ENCODE measurements around the gene DYSF. TPM values are rescaled to one million over a fixed set of nuclear protein-coding genes. Genes with fewer than 3 reads are reported as not detected.

The DYSF gene
- total RNA-seq, 1 donor from 2014 or later: 11.1 TPM

GRCh38 chr2:71551631-71551915 lies 98.2 kb downstream of the DYSF start:
- Mint-ChIP-seq H3K27me3 (ENCODE audit: unreplicated experiment) (peaks cover 5% of the 10 kb centered on the region), H3K4me1 (ENCODE audit: low read depth, unreplicated experiment) (peaks cover 17% of the 10 kb centered on the region), H3K36me3 (ENCODE audit: unreplicated experiment) (peaks cover 11% of the 10 kb centered on the region), H3K4me3 (ENCODE audit: unreplicated experiment) (no peak overlapping the region), H3K9me3 (ENCODE audit: unreplicated experiment) (peaks cover 6% of the 10 kb centered on the region), H3K27ac (ENCODE audit: unreplicated experiment) (no peak overlapping the region)
- no peak for DNase-seq
- TF ChIP-seq, protein P1, sequence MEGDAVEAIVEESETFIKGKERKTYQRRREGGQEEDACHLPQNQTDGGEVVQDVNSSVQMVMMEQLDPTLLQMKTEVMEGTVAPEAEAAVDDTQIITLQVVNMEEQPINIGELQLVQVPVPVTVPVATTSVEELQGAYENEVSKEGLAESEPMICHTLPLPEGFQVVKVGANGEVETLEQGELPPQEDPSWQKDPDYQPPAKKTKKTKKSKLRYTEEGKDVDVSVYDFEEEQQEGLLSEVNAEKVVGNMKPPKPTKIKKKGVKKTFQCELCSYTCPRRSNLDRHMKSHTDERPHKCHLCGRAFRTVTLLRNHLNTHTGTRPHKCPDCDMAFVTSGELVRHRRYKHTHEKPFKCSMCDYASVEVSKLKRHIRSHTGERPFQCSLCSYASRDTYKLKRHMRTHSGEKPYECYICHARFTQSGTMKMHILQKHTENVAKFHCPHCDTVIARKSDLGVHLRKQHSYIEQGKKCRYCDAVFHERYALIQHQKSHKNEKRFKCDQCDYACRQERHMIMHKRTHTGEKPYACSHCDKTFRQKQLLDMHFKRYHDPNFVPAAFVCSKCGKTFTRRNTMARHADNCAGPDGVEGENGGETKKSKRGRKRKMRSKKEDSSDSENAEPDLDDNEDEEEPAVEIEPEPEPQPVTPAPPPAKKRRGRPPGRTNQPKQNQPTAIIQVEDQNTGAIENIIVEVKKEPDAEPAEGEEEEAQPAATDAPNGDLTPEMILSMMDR (IDR thresholded peaks at IDR 0.05; ENCODE audit: partially characterized antibody, unreplicated experiment): no peak

DNA sequence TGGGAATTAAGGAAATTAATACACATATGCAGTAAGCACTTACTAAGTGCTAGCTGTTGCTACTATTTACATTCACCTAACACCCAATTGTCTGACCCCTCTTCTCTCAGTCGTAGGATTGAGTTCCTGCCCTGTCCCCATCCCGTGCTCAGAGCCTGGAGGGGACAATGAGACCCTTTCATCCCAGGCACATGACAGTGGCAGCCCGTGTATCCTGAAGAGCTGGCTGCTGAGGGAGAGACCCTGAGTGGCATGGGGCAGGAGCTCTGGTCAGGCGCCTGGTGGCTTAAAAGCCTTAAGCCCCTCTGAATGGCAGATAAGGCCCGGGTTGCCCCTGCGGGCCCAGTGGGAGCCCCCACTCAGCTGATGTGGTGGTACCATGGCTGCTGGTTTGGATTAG lies 99.0 kb downstream of the DYSF start:
- H3K36me3 Mint-ChIP-seq (ENCODE audit: unreplicated experiment): peaks cover 11% of the 10 kb centered on the region
- H3K27ac Mint-ChIP-seq (ENCODE audit: unreplicated experiment): no peak overlapping the region
- no peak for DNase-seq
- H3K27me3 Mint-ChIP-seq (ENCODE audit: unreplicated experiment): peaks cover 5% of the 10 kb centered on the region
- no peak overlapping the region for H3K4me3 Mint-ChIP-seq (ENCODE audit: unreplicated experiment)
- TF ChIP-seq, protein P1 (IDR thresholded peaks at IDR 0.05; ENCODE audit: partially characterized antibody, unreplicated experiment): no peak
- H3K4me1 Mint-ChIP-seq (ENCODE audit: low read depth, unreplicated experiment): peaks cover 17% of the 10 kb centered on the region
- peaks cover 5% of the 10 kb centered on the region for H3K9me3 Mint-ChIP-seq (ENCODE audit: unreplicated experiment)

DNA sequence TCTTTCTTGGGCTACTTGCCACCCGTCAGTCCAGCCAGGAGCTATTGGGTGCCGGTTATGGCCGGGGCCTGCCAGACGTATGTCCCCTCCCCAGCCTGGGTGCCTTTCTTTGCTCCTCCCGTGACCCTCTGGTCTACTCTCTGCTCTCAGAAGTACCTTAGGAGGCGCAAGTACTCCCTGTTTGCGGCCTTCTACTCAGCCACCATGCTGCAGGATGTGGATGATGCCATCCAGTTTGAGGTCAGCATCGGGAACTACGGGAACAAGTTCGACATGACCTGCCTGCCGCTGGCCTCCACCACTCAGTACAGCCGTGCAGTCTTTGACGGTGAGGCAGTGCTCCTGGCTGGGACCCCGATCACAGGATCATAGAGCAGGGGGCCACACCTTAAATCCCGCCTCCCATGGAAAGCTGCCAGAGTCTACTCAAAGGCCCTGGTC lies 99.5 kb downstream of the DYSF start:
- TF ChIP-seq, protein P1 (IDR thresholded peaks at IDR 0.05; ENCODE audit: partially characterized antibody, unreplicated experiment): no peak
- peaks cover 5% of the 10 kb centered on the region for H3K27me3 Mint-ChIP-seq (ENCODE audit: unreplicated experiment)
- H3K9me3 Mint-ChIP-seq (ENCODE audit: unreplicated experiment): peaks cover 5% of the 10 kb centered on the region
- H3K4me3 Mint-ChIP-seq (ENCODE audit: unreplicated experiment): no peak overlapping the region
- H3K27ac Mint-ChIP-seq (ENCODE audit: unreplicated experiment): no peak overlapping the region
- no peak for DNase-seq
- peaks cover 11% of the 10 kb centered on the region for H3K36me3 Mint-ChIP-seq (ENCODE audit: unreplicated experiment)
- H3K4me1 Mint-ChIP-seq (ENCODE audit: low read depth, unreplicated experiment): peaks cover 17% of the 10 kb centered on the region

DNA sequence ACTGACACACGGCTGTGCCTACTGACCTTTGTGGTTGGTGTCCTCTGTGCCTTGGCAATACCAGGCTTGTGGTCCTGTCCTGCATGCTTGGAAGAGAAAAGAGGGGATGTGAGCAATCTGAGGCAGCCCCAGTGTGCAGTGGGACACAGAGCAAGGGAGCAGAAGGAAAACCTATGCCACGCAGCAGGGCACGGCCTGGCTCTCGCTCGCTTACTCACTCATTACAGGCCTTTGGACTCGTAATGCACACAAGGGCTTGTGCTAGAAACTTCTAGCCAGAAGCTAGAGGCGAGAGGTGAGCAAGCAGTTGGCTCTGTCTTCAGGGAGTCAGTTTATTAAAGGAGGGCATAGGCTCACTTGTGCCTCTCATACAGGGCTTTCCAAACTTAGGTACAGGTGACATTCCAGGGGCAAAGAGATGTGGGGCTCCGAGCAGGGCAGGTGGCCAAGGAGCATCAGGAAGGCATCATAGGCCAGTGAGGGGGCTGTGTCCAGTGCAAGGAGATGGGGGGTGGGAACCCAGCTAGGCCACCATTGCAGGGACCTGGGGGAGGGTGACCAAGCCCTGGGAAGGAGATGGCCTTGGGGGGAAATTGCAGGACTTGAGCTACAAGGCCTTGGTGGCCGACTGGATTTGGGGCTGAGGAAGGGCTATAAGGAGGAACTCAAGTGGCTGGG lies 100.8 kb downstream of the DYSF start:
- H3K27ac Mint-ChIP-seq (ENCODE audit: unreplicated experiment): no peak overlapping the region
- no peak overlapping the region for H3K4me3 Mint-ChIP-seq (ENCODE audit: unreplicated experiment)
- peaks cover 5% of the 10 kb centered on the region for H3K36me3 Mint-ChIP-seq (ENCODE audit: unreplicated experiment)
- H3K9me3 Mint-ChIP-seq (ENCODE audit: unreplicated experiment): peaks cover 1% of the 10 kb centered on the region
- peaks cover 5% of the 10 kb centered on the region for H3K27me3 Mint-ChIP-seq (ENCODE audit: unreplicated experiment)
- H3K4me1 Mint-ChIP-seq (ENCODE audit: low read depth, unreplicated experiment): peaks cover 11% of the 10 kb centered on the region
- DNase-seq: no peak
- TF ChIP-seq, protein P1 (IDR thresholded peaks at IDR 0.05; ENCODE audit: partially characterized antibody, unreplicated experiment): no peak

- no peak overlapping the region for H3K4me3 Mint-ChIP-seq (ENCODE audit: unreplicated experiment)
- DNase-seq: no peak
- H3K9me3 Mint-ChIP-seq (ENCODE audit: unreplicated experiment): peaks cover 1% of the 10 kb centered on the region
- peaks cover 5% of the 10 kb centered on the region for H3K27me3 Mint-ChIP-seq (ENCODE audit: unreplicated experiment)
- peaks cover 11% of the 10 kb centered on the region for H3K4me1 Mint-ChIP-seq (ENCODE audit: low read depth, unreplicated experiment)
- TF ChIP-seq, protein P1 (IDR thresholded peaks at IDR 0.05; ENCODE audit: partially characterized antibody, unreplicated experiment): no peak
- peaks cover 5% of the 10 kb centered on the region for H3K36me3 Mint-ChIP-seq (ENCODE audit: unreplicated experiment)
- no peak overlapping the region for H3K27ac Mint-ChIP-seq (ENCODE audit: unreplicated experiment)
Measured at GRCh38 chr2:71554706-71555056, 101.3 kb downstream of the DYSF start.
